Keratinocyte (primary cell): ENCODE results near the gene PAQR7.

Experiments used
- EZH2 ChIP-seq: IDR thresholded peaks from one replicate; pipeline ENCODE4 v1.6.1; 2012; ENCODE audit warnings: inconsistent platforms, mild to moderate bottlenecking, low read length, moderate library complexity
- TF ChIP-seq, protein P1 (sequence below), 3 experiments: IDR thresholded peaks in 1 of 3; conservative IDR thresholded peaks in 1 of 3; optimal IDR thresholded peaks in 1 of 3; 2 replicates in 2 of 3; 3 replicates in 1 of 3; pipeline versions ENCODE3 to v1.5.1; 2011; ENCODE audit warnings: low read length in 3 of 3, mild to moderate bottlenecking in 3 of 3, moderate library complexity in 2 of 3, control low read depth in 1 of 3, inconsistent platforms in 1 of 3; ENCODE audit not compliant: insufficient read depth in 2 of 3; ENCODE audit errors: extremely low read depth in 1 of 3

- TF ChIP-seq, protein P1, sequence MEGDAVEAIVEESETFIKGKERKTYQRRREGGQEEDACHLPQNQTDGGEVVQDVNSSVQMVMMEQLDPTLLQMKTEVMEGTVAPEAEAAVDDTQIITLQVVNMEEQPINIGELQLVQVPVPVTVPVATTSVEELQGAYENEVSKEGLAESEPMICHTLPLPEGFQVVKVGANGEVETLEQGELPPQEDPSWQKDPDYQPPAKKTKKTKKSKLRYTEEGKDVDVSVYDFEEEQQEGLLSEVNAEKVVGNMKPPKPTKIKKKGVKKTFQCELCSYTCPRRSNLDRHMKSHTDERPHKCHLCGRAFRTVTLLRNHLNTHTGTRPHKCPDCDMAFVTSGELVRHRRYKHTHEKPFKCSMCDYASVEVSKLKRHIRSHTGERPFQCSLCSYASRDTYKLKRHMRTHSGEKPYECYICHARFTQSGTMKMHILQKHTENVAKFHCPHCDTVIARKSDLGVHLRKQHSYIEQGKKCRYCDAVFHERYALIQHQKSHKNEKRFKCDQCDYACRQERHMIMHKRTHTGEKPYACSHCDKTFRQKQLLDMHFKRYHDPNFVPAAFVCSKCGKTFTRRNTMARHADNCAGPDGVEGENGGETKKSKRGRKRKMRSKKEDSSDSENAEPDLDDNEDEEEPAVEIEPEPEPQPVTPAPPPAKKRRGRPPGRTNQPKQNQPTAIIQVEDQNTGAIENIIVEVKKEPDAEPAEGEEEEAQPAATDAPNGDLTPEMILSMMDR (optimal IDR thresholded peaks at IDR 0.05 in 1 of 3, IDR thresholded peaks at IDR 0.05 in 1 of 3, conservative IDR thresholded peaks at IDR 0.05 in 1 of 3; ENCODE audit: extremely low read depth in 1 of 3, insufficient read depth in 2 of 3, low read length in 3 of 3), result no peak
- no peak for TF ChIP-seq EZH2
Observed at GRCh38 chr1:25847929-25848328, 27.6 kb downstream of the PAQR7 start.
